H1 (cell line): ENCODE measurements around the gene MINDY3. TPM values are rescaled to one million over a fixed set of nuclear protein-coding genes. Genes with fewer than 3 reads are reported as not detected.

ENCODE experiments used
- CTCF ChIA-PET: fragments of 300-600 bp; sonication (Branson Sonifier 250); formaldehyde crosslinking; loops from one replicate; lab custom pipeline; 2021; ENCODE audit not compliant: partially characterized antibody; lab: Charles Lee
- POLR2A ChIA-PET: fragments of 300-600 bp; sonication (Branson Sonifier 250); formaldehyde crosslinking; loops from one replicate; lab custom pipeline; 2021; ENCODE audit warnings: inconsistent platforms; ENCODE audit not compliant: partially characterized antibody; lab: Charles Lee
- DNase-seq, 2 experiments: peaks; one replicate each; pipeline versions ENCODE4 v3.0.0 to v3.0.0-alpha.2; 2010 to 2022; ENCODE audit warnings: low spot score in 2 of 2, low read depth in 1 of 2, mixed read lengths in 1 of 2
- FAIRE-seq: peaks from 2 replicates; lab custom pipeline; 2011; peaks lifted over from hg19 to GRCh38; lab: Jason Lieb, UNC
- H2AFZ ChIP-seq: 2 replicates; pipeline ENCODE4 v1.8.1; 2012; ENCODE audit warnings: low read length, inconsistent platforms
- H2AK5ac ChIP-seq: 2 replicates; pipeline ENCODE4 v1.6.1; 2013; ENCODE audit warnings: low read depth, low read length
- H2BK120ac ChIP-seq: replicated peaks from 2 replicates; pipeline ENCODE3; 2013; ENCODE audit warnings: low read depth, low read length, inconsistent platforms
- H2BK12ac ChIP-seq: 2 replicates; pipeline ENCODE4 v1.6.1; 2013; ENCODE audit warnings: low read depth, low read length
- H2BK15ac ChIP-seq: 2 replicates; pipeline ENCODE4 v1.6.1; 2013; ENCODE audit warnings: low read length
- H2BK20ac ChIP-seq: 2 replicates; pipeline ENCODE4 v1.6.1; 2013; ENCODE audit warnings: low read length
- H2BK5ac ChIP-seq: 2 replicates; pipeline ENCODE4 v1.6.1; 2013; ENCODE audit warnings: low read depth, low read length
- H3K14ac ChIP-seq: 2 replicates; pipeline ENCODE4 v1.6.1; 2013; ENCODE audit warnings: inconsistent platforms; ENCODE audit not compliant: insufficient read length
- H3K18ac ChIP-seq: 2 replicates; pipeline ENCODE4 v1.6.1; 2013; ENCODE audit warnings: low read length; ENCODE audit errors: extremely low read depth
- H3K23ac ChIP-seq: 2 replicates; pipeline ENCODE4 v1.6.1; 2013; ENCODE audit warnings: inconsistent platforms; ENCODE audit not compliant: insufficient read length
- H3K23me2 ChIP-seq: 2 replicates; pipeline ENCODE4 v1.6.1; 2013; ENCODE audit warnings: low read depth, low read length
- H3K27ac ChIP-seq: 2 replicates; pipeline ENCODE4 v1.6.1; 2011; ENCODE audit warnings: low read depth, low read length, inconsistent platforms
- H3K27me3 ChIP-seq, 4 experiments: replicated peaks in 1 of 4; 1 replicate in 1 of 4; 2 replicates in 3 of 4; pipeline versions ENCODE4 v1.6.1 to v1.8.1; 2011 to 2013; ENCODE audit warnings: low read length in 3 of 4, mild to moderate bottlenecking in 3 of 4, inconsistent platforms in 2 of 4, mixed read lengths in 2 of 4, moderate library complexity in 1 of 4; ENCODE audit not compliant: control insufficient read depth in 3 of 4, insufficient read depth in 3 of 4; ENCODE audit errors: extremely low read depth in 1 of 4
- H3K36me3 ChIP-seq, 4 experiments: 2 replicates each; pipeline versions ENCODE4 v1.6.1 to v1.8.1; 2011 to 2013; ENCODE audit warnings: mild to moderate bottlenecking in 4 of 4, low read length in 3 of 4, moderate library complexity in 2 of 4, control low read depth in 1 of 4, inconsistent platforms in 1 of 4; ENCODE audit not compliant: insufficient read depth in 4 of 4, control insufficient read depth in 2 of 4
- H3K4ac ChIP-seq: replicated peaks from 2 replicates; pipeline ENCODE3; 2013; ENCODE audit warnings: low read length, low read depth, mixed read lengths, inconsistent platforms; ENCODE audit not compliant: insufficient read length
- H3K4me1 ChIP-seq, 4 experiments: replicated peaks in 1 of 4; 1 replicate in 1 of 4; 2 replicates in 3 of 4; pipeline versions ENCODE4 v1.6.1 to v1.8.1; 2011 to 2013; ENCODE audit warnings: low read length in 3 of 4, inconsistent platforms in 2 of 4, mixed read lengths in 1 of 4; ENCODE audit not compliant: insufficient read depth in 4 of 4, control insufficient read depth in 3 of 4
- H3K4me2 ChIP-seq, 2 experiments: 2 replicates each; pipeline versions ENCODE4 v1.6.1 to v1.8.1; 2011 to 2013; ENCODE audit warnings: low read depth in 2 of 2, low read length in 2 of 2, control low read depth in 1 of 2, inconsistent platforms in 1 of 2, mild to moderate bottlenecking in 1 of 2; ENCODE audit not compliant: insufficient read depth in 1 of 2
- H3K4me3 ChIP-seq, 4 experiments: fragments of 200-600, 300-600 bp in 1 of 4; sonication (generic), shearing (Covaris generic), sonication (Bioruptor Twin) in 1 of 4; 2 replicates each; pipeline versions ENCODE4 v1.5.1 to v1.8.1; 2011 to 2016; ENCODE audit warnings: low read length in 4 of 4, low read depth in 3 of 4, control low read depth in 2 of 4, inconsistent platforms in 2 of 4, mild to moderate bottlenecking in 2 of 4, mixed read lengths in 1 of 4, moderate library complexity in 1 of 4; ENCODE audit not compliant: insufficient read depth in 2 of 4; ENCODE audit errors: extremely low read depth in 1 of 4
- H3K56ac ChIP-seq: replicated peaks from 2 replicates; pipeline ENCODE3; 2013; ENCODE audit warnings: low read depth, mild to moderate bottlenecking, mixed read lengths, low read length, inconsistent platforms; ENCODE audit not compliant: insufficient read length
- H3K79me1 ChIP-seq: 2 replicates; pipeline ENCODE4 v1.6.1; 2013; ENCODE audit warnings: low read depth, low read length, control low read depth
- H3K79me2 ChIP-seq, 2 experiments: 2 replicates each; pipeline versions ENCODE4 v1.6.1 to v1.8.1; 2012 to 2013; ENCODE audit warnings: low read length in 2 of 2, mild to moderate bottlenecking in 2 of 2, inconsistent platforms in 1 of 2; ENCODE audit not compliant: insufficient read depth in 2 of 2, control insufficient read depth in 1 of 2
- H3K9ac ChIP-seq, 4 experiments: replicated peaks in 1 of 4; 1 replicate in 1 of 4; 2 replicates in 3 of 4; pipeline versions ENCODE4 v1.6.1 to v1.8.1; 2011 to 2013; ENCODE audit warnings: low read depth in 3 of 4, low read length in 3 of 4, control low read depth in 2 of 4, mild to moderate bottlenecking in 2 of 4, moderate library complexity in 2 of 4, inconsistent platforms in 1 of 4; ENCODE audit errors: extremely low read depth in 1 of 4
- H3K9me3 ChIP-seq, 2 experiments: 2 replicates each; pipeline versions ENCODE4 v1.6.1 to v1.8.1; 2012 to 2013; ENCODE audit warnings: mild to moderate bottlenecking in 2 of 2, moderate library complexity in 2 of 2, control low read depth in 1 of 2, inconsistent platforms in 1 of 2, low read depth in 1 of 2, low read length in 1 of 2, mixed read lengths in 1 of 2; ENCODE audit not compliant: insufficient read depth in 2 of 2
- H4K20me1 ChIP-seq, 2 experiments: replicated peaks in 1 of 2; 2 replicates each; pipeline versions ENCODE3 to v1.8.1; 2011 to 2013; ENCODE audit warnings: inconsistent platforms in 2 of 2, low read length in 2 of 2, mild to moderate bottlenecking in 1 of 2; ENCODE audit not compliant: insufficient read depth in 2 of 2, control insufficient read depth in 1 of 2
- H4K5ac ChIP-seq: 2 replicates; pipeline ENCODE4 v1.6.1; 2013; ENCODE audit warnings: low read length, low read depth, mixed read lengths, inconsistent platforms; ENCODE audit not compliant: insufficient read length
- H4K8ac ChIP-seq: 2 replicates; pipeline ENCODE4 v1.8.0; 2013; ENCODE audit warnings: mild to moderate bottlenecking, moderate library complexity, low read length, inconsistent platforms; ENCODE audit not compliant: insufficient read depth; ENCODE audit errors: extremely low read depth
- H4K91ac ChIP-seq: replicated peaks from 2 replicates; pipeline ENCODE3; 2013; ENCODE audit warnings: low read length, mixed read lengths, inconsistent platforms; ENCODE audit not compliant: insufficient read length
- BRCA1 ChIP-seq: IDR thresholded peaks from 2 replicates; pipeline ENCODE4 v1.6.1; 2012; ENCODE audit warnings: low read depth, low read length, improper control_type of control experiment
- CBX5 ChIP-seq: fragments of 300-800, 300-1000 bp; sonication (generic); IDR thresholded peaks from 2 replicates; pipeline ENCODE4 v1.7.1; 2016; ENCODE audit warnings: antibody characterized with exemption, low read length, low read depth
- EGR1 ChIP-seq: IDR thresholded peaks from 2 replicates; pipeline ENCODE4 v1.6.1; 2011; ENCODE audit warnings: low read depth, low read length, borderline replicate concordance
- EP300 ChIP-seq, 2 experiments: IDR thresholded peaks; 1 replicate in 1 of 2; 2 replicates in 1 of 2; pipeline ENCODE4 v1.6.1; 2011 to 2012; ENCODE audit warnings: low read depth in 2 of 2, low read length in 2 of 2, mild to moderate bottlenecking in 2 of 2, borderline replicate concordance in 1 of 2, inconsistent platforms in 1 of 2, moderate library complexity in 1 of 2
- FOSL1 ChIP-seq: IDR thresholded peaks from 2 replicates; pipeline ENCODE4 v1.6.1; 2011; ENCODE audit warnings: mild to moderate bottlenecking, low read depth, low read length, moderate library complexity; ENCODE audit not compliant: insufficient read depth
- POU5F1 ChIP-seq: IDR thresholded peaks from 2 replicates; pipeline ENCODE4 v1.6.1; 2011; ENCODE audit warnings: low read depth, mild to moderate bottlenecking, low read length, moderate library complexity
- RAD21 ChIP-seq, 2 experiments: IDR thresholded peaks in 1 of 2; conservative IDR thresholded peaks in 1 of 2; 2 replicates each; pipeline ENCODE4 v1.6.1; 2011; ENCODE audit warnings: low read depth in 2 of 2, low read length in 2 of 2, improper control_type of control experiment in 1 of 2, inconsistent platforms in 1 of 2, mild to moderate bottlenecking in 1 of 2, moderate library complexity in 1 of 2
- RXRA ChIP-seq: IDR thresholded peaks from 2 replicates; pipeline ENCODE4 v1.6.1; 2011; ENCODE audit warnings: low read depth, mild to moderate bottlenecking, low read length, moderate library complexity; ENCODE audit not compliant: insufficient read depth
- WGBS, 2 experiments: shearing (Covaris generic) in 1 of 2; methylation state at CpG; one replicate each; pipeline versions ENCODE4 v1.1.6 to v1.1.7; 2013 to 2015; ENCODE audit warnings: low lambda C conversion rate in 2 of 2, mixed read lengths in 2 of 2, inconsistent platforms in 1 of 2, low coverage in 1 of 2, missing lambda C conversion rate in 1 of 2; ENCODE audit not compliant: insufficient replicate concordance in 2 of 2, insufficient coverage in 1 of 2, insufficient read length in 1 of 2; ENCODE audit errors: extremely low coverage in 1 of 2, missing lambda C conversion rate in 1 of 2; 5-methylcytosine and 5-hydroxymethylcytosine counted together
- polyA plus RNA-seq, 7 experiments: library from polyadenylated mRNA; depleted of rRNA in 3 of 7; stranded (reverse) in 5 of 7; unstranded in 2 of 7; fragments of >200 nt in 5 of 7; fragments of 200-250 nt in 2 of 7; gene quantifications; 1 replicate in 5 of 7; 2 replicates in 1 of 7; 4 replicates in 1 of 7; pipeline versions ENCODE4 v1.2.1 to v1.2.3, GENCODE V29; 2011 to 2013; ENCODE audit warnings: missing spikeins in 2 of 7, mixed read lengths in 2 of 7
- total RNA-seq: library from RNA; stranded (reverse); fragmentation: NEBNext Ultra II Directional; extraction: Animal tissue kit (Norgen Biotek cat#: 25700); gene quantifications from 2 replicates; pipeline ENCODE4 v1.2.1, GENCODE V29; 2021

The MINDY3 gene
- total and polyA plus RNA-seq, 2 of the 8 experiments (the other 6 are each of a cell fraction or from before 2014, with no cell fraction given) = 4.6 to 13.6 TPM

GRCh38 chr10:15775513-15775912 is 84.8 kb downstream of the MINDY3 start:
- no peak overlapping the region for H2BK15ac ChIP-seq
- no peaks in the 10 kb centered on the region for H4K20me1 ChIP-seq
- no peaks in the 10 kb centered on the region for H3K79me2 ChIP-seq
- no peak overlapping the region for H2BK12ac ChIP-seq
- no peak for DNase-seq
- no peak overlapping the region for H2AK5ac ChIP-seq
- no peak overlapping the region for H3K4me3 ChIP-seq
- H4K8ac ChIP-seq = no peak overlapping the region
- no peaks in the 10 kb centered on the region for H3K4me1 ChIP-seq
- WGBS, 2 experiments = 87% methylated on average over 1 of the region's 1 CpG; no CpG with 5 or more reads in 1 of the 2 experiments
- no peak overlapping the region for H4K5ac ChIP-seq
- no peak overlapping the region for H3K14ac ChIP-seq
- H3K23me2 ChIP-seq = no peaks in the 10 kb centered on the region
- no peak overlapping the region for H2BK20ac ChIP-seq
- peaks cover 3 to 7% of the 10 kb centered on the region in 2 experiments; a peak in 3 of 4 replicates for H3K9me3 ChIP-seq
- H2BK120ac ChIP-seq = no peak overlapping the region
- H3K4me2 ChIP-seq = no peak overlapping the region
- H3K56ac ChIP-seq = no peak overlapping the region
- H4K91ac ChIP-seq = no peak overlapping the region
- H3K79me1 ChIP-seq = no peaks in the 10 kb centered on the region
- no peak for TF ChIP-seq EGR1
- no peak for TF ChIP-seq CBX5
- TF ChIP-seq BRCA1 = no peak
- no peak for TF ChIP-seq EP300 (IDR thresholded peaks at IDR 0.05; ENCODE audit: borderline replicate concordance in 1 of 2, low read depth in 2 of 2, low read length in 2 of 2)
- TF ChIP-seq RXRA = no peak
- TF ChIP-seq RAD21 (IDR thresholded peaks at IDR 0.05 in 1 of 2, conservative IDR thresholded peaks at IDR 0.05 in 1 of 2; ENCODE audit: low read depth in 2 of 2, low read length in 2 of 2) = no peak
- no peak for TF ChIP-seq FOSL1
- TF ChIP-seq POU5F1 = no peak
- ChIA-PET POLR2A (no interaction called here), CTCF (no interaction called here)
- H2BK5ac ChIP-seq = no peak overlapping the region
- FAIRE-seq = no peak
- H3K36me3 ChIP-seq = no peaks in the 10 kb centered on the region; a peak in 1 of 8 replicates
- H3K9ac ChIP-seq = no peak overlapping the region
- no peak overlapping the region for H3K4ac ChIP-seq
- no peak overlapping the region for H3K23ac ChIP-seq
- no peaks in the 10 kb centered on the region for H3K27me3 ChIP-seq
- no peak overlapping the region for H3K27ac ChIP-seq
- no peak overlapping the region for H3K18ac ChIP-seq
- H2AFZ ChIP-seq = no peak overlapping the region
